Mesothelial cell of epicardium (in vitro differentiated cells): Measurements from ENCODE around the gene S100A6. TPM values are rescaled to one million over a fixed set of nuclear protein-coding genes. Genes with fewer than 3 reads are reported as not detected.

Source experiments
- DNase-seq, 2 experiments: peaks; one replicate each; pipeline ENCODE4 v3.0.0; 2021; ENCODE audit warnings: low spot score in 2 of 2; ENCODE audit not compliant: unreplicated experiment in 2 of 2
- H3K27ac Mint-ChIP-seq: 2 replicates; pipeline ENCODE4 v1.8.0; 2021; ENCODE audit warnings: mixed read lengths
- H3K27me3 Mint-ChIP-seq: 2 replicates; pipeline ENCODE4 v1.8.0; 2021; ENCODE audit warnings: low read depth, mixed read lengths
- H3K36me3 Mint-ChIP-seq: 2 replicates; pipeline ENCODE4 v1.8.0; 2021; ENCODE audit warnings: mixed read lengths
- H3K4me1 Mint-ChIP-seq: 2 replicates; pipeline ENCODE4 v1.8.0; 2021; ENCODE audit warnings: mixed read lengths
- H3K4me3 Mint-ChIP-seq: 2 replicates; pipeline ENCODE4 v1.8.0; 2021; ENCODE audit warnings: mild to moderate bottlenecking, moderate library complexity, mixed read lengths
- H3K9me3 Mint-ChIP-seq: 2 replicates; pipeline ENCODE4 v1.8.0; 2021; ENCODE audit warnings: mixed read lengths
- total RNA-seq: library from RNA; stranded (reverse); gene quantifications from 3 replicates; pipeline ENCODE4 v1.2.1, GENCODE V29; 2021
- TF ChIP-seq, protein P1 (sequence below): fragments of 200-600 bp; sonication (generic); IDR thresholded peaks from one replicate; pipeline ENCODE4 v1.5.0; 2021; ENCODE audit warnings: antibody characterized with exemption; ENCODE audit not compliant: unreplicated experiment

S100A6 gene
- total RNA-seq, 1 donor from 2014 or later, result 3.9 TPM

GRCh38 chr1:153545067-153546055 lies 9.6 kb upstream of the S100A6 start, which contains the start of gene S100A4:
Gene S100A4 (minus strand): TSS chr1:153545806. CDS start chr1:153544794, 1,012 bp downstream.
- Mint-ChIP-seq H3K4me1 (peaks cover 79% of the 10 kb centered on the region), H3K27me3 (no peaks in the 10 kb centered on the region), H3K9me3 (no peaks in the 10 kb centered on the region), H3K4me3 (peak within 1 kb of the TSS; percentile 58), H3K36me3 (no peaks in the 10 kb centered on the region), H3K27ac (peak within 1 kb of the TSS; percentile 99)
- TF ChIP-seq, protein P1, sequence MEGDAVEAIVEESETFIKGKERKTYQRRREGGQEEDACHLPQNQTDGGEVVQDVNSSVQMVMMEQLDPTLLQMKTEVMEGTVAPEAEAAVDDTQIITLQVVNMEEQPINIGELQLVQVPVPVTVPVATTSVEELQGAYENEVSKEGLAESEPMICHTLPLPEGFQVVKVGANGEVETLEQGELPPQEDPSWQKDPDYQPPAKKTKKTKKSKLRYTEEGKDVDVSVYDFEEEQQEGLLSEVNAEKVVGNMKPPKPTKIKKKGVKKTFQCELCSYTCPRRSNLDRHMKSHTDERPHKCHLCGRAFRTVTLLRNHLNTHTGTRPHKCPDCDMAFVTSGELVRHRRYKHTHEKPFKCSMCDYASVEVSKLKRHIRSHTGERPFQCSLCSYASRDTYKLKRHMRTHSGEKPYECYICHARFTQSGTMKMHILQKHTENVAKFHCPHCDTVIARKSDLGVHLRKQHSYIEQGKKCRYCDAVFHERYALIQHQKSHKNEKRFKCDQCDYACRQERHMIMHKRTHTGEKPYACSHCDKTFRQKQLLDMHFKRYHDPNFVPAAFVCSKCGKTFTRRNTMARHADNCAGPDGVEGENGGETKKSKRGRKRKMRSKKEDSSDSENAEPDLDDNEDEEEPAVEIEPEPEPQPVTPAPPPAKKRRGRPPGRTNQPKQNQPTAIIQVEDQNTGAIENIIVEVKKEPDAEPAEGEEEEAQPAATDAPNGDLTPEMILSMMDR, result no peak
- peak; percentile 85 to 94 for DNase-seq

GRCh38 chr1:153544453-153545066 lies 8.8 kb upstream of the S100A6 start:
- Mint-ChIP-seq H3K36me3 (no peaks in the 10 kb centered on the region), H3K9me3 (no peaks in the 10 kb centered on the region), H3K27ac (peak overlapping the region; percentile 99), H3K4me1 (peaks cover 72% of the 10 kb centered on the region), H3K4me3 (peak overlapping the region; percentile 58), H3K27me3 (no peaks in the 10 kb centered on the region)
- TF ChIP-seq, protein P1, result no peak
- DNase-seq, result no peak

DNA sequence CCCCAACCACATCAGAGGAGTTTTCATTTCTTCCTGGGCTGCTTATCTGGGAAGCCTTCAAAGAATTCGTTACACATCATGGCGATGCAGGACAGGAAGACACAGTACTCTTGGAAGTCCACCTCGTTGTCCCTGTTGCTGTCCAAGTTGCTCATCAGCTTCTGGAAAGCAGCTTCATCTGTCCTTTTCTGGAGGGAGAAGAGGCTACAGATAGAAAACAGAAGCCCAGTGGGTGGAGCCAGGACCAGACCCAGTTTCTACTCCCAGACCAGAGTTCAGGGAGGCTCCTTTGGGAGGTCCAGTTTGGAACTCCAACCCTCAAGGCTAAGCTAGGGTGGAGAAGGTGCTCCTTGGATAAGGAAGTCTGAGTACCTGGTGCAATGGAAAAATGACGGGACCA lies 7.9 kb upstream of the S100A6 start:
- H3K36me3 Mint-ChIP-seq, result no peaks in the 10 kb centered on the region
- H3K27ac Mint-ChIP-seq, result peak overlapping the region; percentile 99
- peaks cover 65% of the 10 kb centered on the region for H3K4me1 Mint-ChIP-seq

DNA sequence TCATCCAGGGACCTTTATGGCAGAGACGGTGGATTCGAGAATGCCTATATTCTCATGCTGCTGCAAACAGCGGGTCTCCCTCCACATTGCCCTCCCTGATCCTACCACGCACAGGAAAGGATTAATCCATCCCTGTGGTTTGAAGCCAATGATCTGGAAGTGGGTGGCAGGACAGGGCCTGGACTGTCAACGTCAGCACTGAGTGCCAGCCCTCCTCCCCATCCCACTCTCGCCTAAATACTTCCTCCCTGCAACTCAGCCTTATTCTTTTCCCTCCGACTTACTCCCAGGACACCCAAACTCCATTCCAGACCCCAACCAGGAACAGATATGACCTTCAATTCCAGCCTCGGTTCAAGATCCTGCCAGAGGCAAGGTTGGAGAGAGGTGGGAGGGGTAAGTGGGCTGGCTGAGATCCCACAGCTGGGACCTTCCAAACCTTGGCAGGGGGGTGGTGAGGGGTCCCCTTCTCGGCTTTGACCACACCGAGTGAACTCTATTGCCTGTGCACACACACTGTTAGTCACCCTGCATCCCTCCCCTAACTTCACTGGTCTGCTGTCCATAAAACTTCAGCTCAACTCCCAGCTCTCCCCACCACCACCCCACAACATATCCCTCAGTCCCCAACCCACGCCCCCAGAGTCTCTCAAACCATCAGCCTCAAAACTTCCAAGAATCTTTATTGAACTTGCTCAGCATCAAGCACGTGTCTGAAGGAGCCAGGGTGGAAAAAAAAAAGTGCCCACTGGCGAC lies 7.3 kb upstream of the S100A6 start:
- H3K4me3 Mint-ChIP-seq, result peak overlapping the region; percentile 8
- peaks cover 64% of the 10 kb centered on the region for H3K4me1 Mint-ChIP-seq

More for the DNA sequence above, 7.9 kb upstream of the S100A6 start:
- TF ChIP-seq, protein P1, result no peak
- DNase-seq, result no peak
- Mint-ChIP-seq H3K9me3 (no peaks in the 10 kb centered on the region), H3K4me3 (peak overlapping the region; percentile 8), H3K27me3 (no peaks in the 10 kb centered on the region)

More for the DNA sequence above, 7.3 kb upstream of the S100A6 start:
- Mint-ChIP-seq H3K27ac (peak overlapping the region; percentile 5), H3K27me3 (no peaks in the 10 kb centered on the region), H3K36me3 (no peaks in the 10 kb centered on the region), H3K9me3 (no peaks in the 10 kb centered on the region)
- no peak for DNase-seq
- TF ChIP-seq, protein P1, result no peak
